GM18505 (cell line): Measurements from ENCODE around the gene ABCA8.
"Not testable (repeated sequence)": the region's sequence is repeated elsewhere in the genome, so short reads cannot be mapped to it uniquely, and the experiment has no call there.

Source experiments
- ATAC-seq: cut with Tn5 transposase; IDR thresholded peaks from one replicate; pipeline ENCODE4 v1.9.1; 2021; ENCODE audit not compliant: unreplicated experiment
- POLR2A ChIP-seq: IDR thresholded peaks from 4 replicates; pipeline ENCODE4 v1.6.1; 2011; ENCODE audit warnings: borderline replicate concordance; ENCODE audit not compliant: insufficient read depth, insufficient read length; ENCODE audit errors: extremely low read depth

Gene ABCA8, protein sequence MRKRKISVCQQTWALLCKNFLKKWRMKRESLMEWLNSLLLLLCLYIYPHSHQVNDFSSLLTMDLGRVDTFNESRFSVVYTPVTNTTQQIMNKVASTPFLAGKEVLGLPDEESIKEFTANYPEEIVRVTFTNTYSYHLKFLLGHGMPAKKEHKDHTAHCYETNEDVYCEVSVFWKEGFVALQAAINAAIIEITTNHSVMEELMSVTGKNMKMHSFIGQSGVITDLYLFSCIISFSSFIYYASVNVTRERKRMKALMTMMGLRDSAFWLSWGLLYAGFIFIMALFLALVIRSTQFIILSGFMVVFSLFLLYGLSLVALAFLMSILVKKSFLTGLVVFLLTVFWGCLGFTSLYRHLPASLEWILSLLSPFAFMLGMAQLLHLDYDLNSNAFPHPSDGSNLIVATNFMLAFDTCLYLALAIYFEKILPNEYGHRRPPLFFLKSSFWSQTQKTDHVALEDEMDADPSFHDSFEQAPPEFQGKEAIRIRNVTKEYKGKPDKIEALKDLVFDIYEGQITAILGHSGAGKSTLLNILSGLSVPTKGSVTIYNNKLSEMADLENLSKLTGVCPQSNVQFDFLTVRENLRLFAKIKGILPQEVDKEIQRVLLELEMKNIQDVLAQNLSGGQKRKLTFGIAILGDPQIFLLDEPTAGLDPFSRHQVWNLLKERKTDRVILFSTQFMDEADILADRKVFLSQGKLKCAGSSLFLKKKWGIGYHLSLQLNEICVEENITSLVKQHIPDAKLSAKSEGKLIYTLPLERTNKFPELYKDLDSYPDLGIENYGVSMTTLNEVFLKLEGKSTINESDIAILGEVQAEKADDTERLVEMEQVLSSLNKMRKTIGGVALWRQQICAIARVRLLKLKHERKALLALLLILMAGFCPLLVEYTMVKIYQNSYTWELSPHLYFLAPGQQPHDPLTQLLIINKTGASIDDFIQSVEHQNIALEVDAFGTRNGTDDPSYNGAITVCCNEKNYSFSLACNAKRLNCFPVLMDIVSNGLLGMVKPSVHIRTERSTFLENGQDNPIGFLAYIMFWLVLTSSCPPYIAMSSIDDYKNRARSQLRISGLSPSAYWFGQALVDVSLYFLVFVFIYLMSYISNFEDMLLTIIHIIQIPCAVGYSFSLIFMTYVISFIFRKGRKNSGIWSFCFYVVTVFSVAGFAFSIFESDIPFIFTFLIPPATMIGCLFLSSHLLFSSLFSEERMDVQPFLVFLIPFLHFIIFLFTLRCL (N-terminal part only)

DNA sequence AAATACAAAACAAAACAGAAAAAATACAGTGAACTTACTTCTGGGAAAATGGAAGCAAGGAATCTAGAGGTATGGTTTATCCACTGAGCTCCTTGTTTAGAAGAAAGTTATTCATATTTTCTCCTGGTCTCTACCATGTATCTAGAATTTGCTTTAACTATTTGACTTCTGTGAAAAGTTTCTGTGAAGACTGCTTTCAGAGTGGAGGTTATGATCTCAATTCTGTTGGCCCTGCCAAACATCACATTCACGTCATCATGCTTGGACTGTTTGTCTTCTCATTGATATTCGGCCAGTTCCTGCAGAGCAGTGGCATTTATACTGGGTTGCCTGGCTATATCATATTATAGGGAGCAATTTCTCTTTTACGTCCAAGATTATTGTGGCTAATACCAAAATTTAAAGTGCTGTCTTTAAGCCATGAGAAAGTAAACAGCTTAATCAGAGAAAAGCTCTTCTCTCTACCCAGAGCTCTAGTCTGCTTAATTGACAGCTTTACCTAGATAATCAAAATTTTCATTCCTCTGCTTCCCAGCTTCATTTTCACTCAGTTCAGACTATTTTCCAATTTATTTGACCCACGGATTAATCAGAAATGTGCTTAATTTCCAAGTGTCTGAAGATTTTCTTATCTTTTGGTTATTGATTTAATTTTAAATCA lies at the start of gene ABCA8:
Gene ABCA8 (minus strand): TSS at position 212 of the 661 bp plus-strand sequence. CDS start 13,358 bp downstream, outside the sequence.
- no peak for ATAC-seq
- TF ChIP-seq POLR2A: no peak

DNA sequence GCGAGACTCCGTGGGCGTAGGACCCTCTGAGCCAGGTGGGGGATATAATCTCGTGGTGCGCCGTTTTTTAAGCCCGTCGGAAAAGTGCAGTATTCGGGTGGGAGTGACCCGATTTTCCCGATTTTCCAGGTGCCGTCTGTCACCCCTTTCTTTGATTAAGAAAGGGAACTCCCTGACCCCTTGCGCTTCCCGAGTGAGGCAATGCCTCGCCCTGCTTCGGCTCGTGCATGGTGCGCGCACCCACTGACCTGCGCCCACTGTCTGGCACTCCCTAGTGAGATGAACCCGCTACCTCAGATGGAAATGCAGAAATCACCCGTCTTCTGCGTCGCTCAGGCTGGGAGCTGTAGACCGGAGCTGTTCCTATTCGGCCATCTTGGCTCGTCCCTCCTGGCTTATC lies 49.6 kb upstream of the ABCA8 start:
- not testable (repeated sequence) for ATAC-seq

DNA sequence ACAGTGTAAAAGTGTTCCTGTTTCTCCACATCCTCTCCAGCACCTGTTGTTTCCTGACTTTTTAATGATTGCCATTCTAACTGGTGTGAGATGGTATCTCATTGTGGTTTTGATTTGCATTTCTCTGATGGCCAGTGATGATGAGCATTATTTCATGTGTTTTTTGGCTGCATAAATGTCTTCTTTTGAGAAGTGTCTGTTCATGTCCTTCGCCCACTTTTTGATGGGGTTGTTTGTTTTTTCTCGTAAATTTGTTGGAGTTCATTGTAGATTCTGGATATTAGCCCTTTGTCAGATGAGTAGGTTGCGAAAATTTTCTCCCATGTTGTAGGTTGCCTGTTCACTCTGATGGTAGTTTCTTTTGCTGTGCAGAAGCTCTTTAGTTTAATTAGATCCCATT lies 44.6 kb upstream of the ABCA8 start:
- not testable (repeated sequence) for ATAC-seq

DNA sequence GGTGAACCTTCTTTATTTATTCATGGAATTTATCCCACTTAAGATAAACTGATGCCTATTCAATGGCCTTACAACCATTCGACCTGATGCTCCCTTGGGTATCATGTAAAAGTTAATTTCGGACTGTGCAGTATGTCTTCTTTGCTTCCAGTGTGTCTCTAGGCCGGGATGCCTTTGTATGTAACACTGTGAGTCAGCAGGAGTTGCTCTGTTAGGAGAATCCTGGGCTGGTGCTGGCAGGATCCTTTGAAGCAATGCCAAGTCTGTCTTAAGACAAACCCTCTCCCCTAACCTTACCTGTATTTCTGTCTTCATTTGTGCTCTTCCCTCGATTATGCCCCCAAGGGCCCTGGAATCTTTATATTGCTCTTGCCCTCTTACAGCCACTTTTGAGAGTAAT lies 37.9 kb upstream of the ABCA8 start:
- ATAC-seq: no peak
- no peak for TF ChIP-seq POLR2A

DNA sequence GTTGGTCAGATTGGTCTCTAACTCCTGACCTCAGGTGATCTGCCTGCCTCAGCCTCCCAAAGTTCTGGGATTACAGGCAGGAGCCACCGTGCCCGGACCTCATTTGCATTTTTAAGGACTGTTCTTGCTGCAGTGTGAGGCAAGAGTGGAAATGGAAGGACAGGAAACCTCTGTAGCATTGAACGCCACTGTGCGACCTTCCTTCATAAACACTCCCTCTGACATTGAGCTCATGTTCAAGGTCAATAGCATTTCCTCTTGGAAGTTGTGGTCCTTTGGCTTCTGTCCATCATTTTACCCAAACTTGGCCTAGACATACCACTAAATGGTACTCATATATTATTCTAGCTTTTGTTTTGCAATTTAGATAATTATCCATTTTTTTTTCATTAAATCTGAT lies 32.8 kb upstream of the ABCA8 start:
- no peak for ATAC-seq
- no peak for TF ChIP-seq POLR2A

DNA sequence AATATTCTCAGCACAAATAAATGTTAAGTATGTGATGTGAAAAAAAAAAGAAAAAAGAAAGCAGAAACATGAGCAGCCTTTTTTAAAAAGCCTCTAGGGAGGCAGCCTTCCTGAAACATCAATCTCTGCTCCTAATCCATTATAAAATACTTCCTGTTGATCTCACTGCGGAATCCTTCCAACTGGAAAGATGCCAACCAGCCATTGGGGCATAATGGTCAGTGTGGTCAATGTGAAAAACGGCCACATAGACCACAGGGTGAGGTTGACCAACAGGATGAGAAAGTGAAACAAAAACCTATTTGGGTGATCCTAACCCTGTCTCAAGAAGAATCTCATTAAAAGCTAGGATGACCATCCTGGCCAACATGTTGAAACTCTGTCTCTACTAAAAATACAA lies 26.1 kb upstream of the ABCA8 start:
- ATAC-seq: no peak
- TF ChIP-seq POLR2A: no peak

DNA sequence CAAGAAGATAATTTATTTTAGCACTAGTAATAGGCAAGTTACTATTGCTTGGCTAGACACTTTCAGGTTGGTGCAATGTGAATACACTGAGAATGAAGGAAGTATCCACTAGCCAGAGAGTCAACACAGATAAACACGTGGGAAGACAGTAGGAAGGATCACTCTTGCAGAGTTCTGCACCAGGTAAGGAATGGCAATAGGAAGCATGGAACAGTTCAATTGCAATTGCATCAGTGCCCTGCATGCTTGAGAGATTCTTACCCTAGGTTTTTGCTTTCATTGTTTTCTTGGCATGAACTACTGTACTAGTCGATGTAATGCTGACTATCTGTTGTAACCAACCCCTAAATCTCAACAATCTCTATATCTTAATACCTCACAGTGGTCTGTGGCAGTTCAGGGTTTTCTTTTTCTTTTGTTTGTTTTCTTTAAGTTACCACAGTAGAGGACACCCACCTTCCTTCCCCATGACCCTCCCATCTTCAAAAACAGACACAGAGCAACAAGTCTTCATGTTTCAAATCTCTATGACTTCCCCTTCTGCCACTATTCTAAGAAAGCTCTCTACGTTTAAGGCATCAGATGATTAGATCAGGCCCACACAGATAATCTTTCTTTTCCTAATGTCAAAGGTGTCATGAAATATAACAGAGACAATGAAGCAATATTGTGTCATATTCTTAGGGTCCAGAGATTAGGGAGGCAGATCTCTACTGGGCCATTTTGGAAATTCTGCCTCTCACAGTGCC lies 18.1 kb upstream of the ABCA8 start:
- ATAC-seq: no peak
- TF ChIP-seq POLR2A: no peak

DNA sequence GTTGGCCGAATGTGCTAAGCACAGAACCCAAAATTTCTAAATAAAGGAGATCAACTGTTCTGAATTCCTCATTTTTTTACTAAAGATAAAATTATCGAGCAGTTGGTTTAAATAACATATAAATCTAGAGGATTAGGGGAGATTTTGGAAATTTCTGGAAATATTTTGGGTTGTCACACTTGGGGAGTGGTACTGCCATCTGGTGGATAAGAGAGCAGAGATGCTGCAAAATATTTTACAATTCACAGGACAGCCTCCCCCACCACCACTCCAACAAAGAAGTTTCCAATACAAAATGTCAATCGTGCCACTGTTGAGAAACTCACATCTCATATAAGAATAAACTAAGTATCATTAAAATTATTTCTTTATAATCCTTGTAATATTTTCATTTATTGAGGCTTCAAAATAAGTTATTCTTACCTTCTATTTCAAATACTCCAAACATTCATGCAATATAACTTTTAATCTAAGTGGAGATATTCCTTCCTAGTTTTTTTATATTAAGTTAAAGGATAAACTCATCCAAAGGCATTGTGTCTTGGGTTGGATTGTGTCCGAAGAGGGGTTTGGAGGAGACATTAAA lies 17.0 kb upstream of the ABCA8 start:
- no peak for TF ChIP-seq POLR2A
- no peak for ATAC-seq

DNA sequence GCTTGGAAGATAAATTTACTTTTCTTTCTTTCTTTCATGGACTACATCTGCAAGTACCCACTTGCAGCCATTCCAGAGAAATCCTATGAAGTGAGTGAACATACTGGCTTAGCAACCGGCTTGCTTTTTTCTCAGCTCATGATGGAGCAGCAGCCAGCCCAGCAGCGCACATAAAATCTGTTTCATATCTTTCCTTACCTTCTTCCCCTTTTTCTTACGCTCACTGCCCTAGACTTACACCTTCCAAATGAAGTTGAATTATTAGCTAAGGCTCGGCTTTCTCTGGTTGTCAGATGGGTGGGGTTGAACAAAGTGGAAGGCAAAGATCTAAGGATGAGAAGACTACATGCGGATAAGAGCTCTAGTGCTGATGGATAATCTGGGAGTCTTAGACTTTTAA lies 13.9 kb upstream of the ABCA8 start:
- TF ChIP-seq POLR2A: no peak
- no peak for ATAC-seq

DNA sequence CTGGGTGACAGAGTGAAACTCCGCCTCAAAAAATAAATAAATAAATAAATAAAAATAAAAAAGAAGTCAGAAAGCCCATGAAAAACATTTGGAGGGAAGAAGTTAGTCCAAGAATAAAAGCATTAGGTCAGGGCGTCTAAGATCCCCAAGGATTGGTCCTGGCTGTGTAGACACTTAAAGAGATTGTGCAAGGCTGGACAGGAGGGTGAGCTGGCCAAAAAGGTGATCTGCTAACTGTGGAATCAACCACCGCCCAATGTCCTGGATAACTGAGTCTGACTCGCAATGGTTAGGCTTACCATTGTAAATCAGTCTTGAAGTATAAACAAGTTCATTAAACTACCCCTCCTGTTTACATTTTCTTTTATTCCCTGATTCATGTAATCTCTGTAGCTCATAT lies 8.8 kb upstream of the ABCA8 start:
- TF ChIP-seq POLR2A: no peak
- ATAC-seq: no peak

DNA sequence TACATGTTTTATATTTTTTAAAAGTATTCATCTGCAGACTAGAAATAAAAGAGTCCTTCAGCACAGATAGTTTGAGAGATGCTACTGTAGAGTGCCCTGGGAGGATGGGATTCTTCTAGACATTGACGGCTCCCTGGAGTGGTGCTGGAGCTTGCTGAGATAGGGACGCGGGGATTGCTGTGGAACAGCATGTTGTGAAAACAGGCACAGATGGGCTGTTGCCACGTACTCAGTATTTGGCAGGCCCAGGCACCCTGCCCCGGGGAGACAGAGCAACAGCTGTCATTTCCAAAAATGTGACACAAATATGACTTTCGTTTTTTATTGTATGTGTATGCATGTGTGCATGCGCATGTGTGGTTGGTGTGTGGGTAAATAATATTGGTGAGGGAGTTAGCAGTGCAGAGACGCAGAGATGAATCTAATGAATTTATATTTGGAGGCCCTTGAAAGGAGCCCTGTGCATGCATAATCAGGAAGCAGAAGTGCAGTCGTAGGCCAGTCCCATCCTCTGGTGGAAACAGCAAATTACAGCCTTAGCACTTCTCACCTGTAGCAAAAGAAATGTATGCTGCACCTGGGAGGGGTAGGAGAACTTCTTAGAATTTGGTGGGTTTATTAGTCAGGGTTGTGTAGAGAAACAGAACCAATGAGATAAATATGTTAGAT lies 6.2 kb upstream of the ABCA8 start:
- no peak for TF ChIP-seq POLR2A
- ATAC-seq: no peak

DNA sequence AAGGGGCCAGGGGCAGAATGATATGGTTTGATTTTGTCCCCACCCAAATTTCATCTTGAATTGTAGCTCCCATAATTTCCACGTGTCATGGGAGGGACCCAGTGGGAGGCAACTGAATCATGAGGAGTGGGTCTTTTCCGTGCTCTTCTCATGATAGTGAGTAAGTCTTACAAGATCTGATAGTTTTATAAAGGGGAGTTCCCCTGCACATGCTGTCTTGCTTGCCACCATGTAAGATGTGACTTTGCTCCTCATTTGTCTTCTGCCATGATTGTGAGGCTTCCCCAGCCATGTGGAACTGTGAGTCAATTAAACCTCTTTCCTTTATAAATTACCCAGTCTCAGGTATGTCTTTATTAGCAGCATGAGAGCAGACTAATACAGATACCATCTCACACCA lies 3.9 kb upstream of the ABCA8 start:
- not testable (repeated sequence) for ATAC-seq
